PC-9 (cell line): ENCODE results near the gene PLA2G4D.

Source experiments
- CTCF ChIP-seq: fragments of 200-600 bp; sonication (generic); conservative IDR thresholded peaks from 2 replicates; pipeline ENCODE4 v1.6.1; 2017; ENCODE audit warnings: mixed run types, antibody characterized with exemption, mild to moderate bottlenecking, moderate library complexity
- EZH2 ChIP-seq: fragments of 200-600 bp; sonication (generic); IDR thresholded peaks from 2 replicates; pipeline ENCODE4 v1.8.0; 2017; ENCODE audit warnings: antibody characterized with exemption, low read depth

GRCh38 chr15:42128476-42128875, 34.1 kb upstream of the PLA2G4D start:
- no peak for TF ChIP-seq CTCF
- no peak for TF ChIP-seq EZH2
